NCI-H82 treated with DMSO at 0.1 percent for 48 hours (cell line): ENCODE measurements around the gene ST3GAL5.
"Not testable (repeated sequence)": the region's sequence is repeated elsewhere in the genome, so short reads cannot be mapped to it uniquely, and the experiment has no call there.

ENCODE experiments used
- DNase-seq: peaks from one replicate; lab custom pipeline; 2025; ENCODE audit not compliant: unreplicated experiment; lab: John Stamatoyannopoulos, UW

The ST3GAL5 gene

DNA sequence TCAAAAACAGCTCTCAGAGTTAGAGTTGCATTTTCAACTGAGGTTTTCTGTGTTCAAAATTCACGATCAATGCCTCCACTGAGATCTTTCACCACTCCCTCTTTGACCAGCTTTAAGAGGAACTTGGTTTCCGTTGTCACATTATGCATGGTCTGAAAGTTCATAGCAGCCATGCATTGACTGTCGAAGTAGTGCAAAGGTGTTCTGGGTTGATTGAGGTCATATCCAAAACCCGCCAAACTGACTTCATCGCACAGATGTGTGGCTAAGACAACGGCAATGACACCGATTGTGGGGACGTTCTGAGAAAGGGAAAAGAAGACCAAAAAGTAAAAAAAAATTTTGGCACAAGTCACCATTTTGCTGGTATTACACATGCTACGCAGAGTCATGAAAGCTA lies 48.7 kb downstream of the ST3GAL5 start:
- DNase-seq: no peak

DNA sequence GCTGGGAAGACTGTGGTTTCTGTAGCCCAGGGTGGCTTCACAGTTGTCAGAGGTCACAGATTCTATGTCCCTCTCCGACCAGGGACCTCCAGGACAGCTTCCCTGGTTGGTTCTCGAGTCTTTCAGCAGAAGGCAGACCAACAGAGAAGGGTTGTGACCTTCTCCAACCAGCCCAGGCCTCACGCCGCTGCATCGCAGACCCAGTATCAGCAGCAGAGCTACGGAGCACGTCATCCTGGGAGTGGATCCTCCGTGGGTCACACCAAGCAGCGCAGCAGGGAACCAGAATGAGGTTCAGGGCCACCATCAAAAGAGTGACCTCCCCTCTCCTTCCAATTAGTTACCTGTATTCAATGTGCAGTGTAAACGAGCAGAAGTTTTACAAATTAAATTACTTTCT lies 49.3 kb downstream of the ST3GAL5 start:
- no peak for DNase-seq

DNA sequence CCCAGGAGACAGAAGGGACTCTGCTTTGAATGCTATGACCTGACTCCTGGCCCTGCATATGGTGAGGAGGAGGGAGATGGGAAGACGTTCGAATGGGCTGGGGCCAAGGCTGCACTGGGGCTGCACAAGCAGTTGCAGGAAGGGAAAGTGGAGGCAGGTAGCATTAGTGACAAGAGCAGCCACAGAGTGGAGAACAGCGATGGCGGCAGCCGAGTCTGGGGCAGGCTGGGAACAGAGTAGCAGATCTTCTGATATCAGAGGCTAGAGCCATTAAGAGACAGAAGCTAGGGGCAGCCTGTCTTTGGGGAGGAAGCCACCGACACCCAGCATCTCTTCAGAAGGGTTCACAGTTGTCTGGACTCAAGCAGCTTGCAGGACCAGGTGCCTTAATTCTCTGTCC lies 50.1 kb downstream of the ST3GAL5 start:
- no peak for DNase-seq

DNA sequence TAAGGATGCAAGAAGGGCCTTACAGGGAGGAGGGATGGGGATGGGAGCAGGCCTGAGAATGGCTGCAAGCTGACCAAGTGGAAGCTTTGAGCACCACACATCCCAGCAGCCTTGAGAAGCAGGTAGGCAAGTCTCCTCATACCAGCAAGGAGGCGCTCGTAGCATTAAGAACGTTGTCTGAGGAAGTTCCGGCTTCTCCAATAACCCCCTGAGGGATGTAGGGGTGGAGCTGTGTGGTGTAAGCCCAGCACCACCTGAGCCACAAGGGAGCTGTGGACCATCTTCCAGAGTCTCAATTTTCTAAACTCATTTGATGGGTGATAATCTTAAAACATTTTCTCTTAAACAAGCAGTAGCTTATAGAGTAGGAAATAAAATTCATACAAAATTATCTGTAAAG lies 50.6 kb downstream of the ST3GAL5 start:
- no peak for DNase-seq

DNA sequence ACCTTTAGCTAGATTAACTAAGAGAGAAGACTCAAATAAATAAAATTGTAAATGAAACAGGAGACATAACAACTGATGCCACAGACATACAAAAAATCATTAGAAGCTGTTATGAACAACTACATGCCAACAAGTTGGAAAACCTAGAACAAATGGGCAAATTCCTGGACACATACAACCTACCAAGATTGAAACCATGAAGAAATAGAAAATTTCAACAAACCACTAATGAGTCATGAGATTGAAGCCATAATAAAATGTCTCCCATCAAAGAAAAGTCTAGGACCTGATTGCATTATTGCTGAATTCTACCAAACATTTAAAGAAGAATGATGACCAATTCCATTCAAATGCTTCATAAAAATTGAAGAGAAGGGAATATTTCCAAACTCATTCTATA lies 54.3 kb downstream of the ST3GAL5 start:
- DNase-seq: no peak

DNA sequence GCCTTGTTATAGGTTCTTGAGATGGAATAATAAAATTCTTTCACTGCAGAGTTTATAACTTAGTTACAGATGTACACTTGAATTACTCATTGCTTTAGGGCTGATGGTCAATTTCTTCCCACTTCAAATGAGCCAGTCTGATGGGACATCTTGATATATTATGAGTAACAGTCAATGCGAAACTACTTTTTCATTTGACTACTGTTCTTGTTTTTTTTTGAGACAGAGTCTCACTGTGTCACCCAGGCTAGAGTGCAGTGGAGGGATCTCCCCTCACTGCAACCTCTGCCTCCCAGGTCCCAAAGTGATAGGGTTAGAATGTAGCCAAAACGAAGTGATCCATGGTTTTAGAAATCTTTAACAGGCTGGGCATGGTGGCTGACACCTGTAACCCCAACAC lies 57.1 kb downstream of the ST3GAL5 start:
- DNase-seq: no peak

DNA sequence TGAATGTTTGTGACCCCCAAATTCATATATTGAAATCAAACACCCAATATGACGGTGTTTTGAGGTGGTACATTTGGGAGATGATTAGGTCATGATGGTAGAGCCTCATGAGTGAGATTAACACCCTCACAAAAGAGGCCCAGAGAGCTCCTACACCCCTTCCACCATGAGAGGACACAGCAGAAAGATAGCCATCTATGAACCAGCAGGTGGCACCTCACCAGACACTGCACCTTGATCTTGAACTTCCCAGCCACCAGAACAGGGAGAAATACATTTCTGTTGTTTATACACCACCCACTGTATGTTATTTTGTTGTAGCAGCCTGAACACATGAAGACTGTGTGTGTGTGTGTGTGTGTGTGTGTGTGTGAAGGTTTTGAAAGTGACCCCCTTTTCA lies 58.1 kb downstream of the ST3GAL5 start:
- no peak for DNase-seq

DNA sequence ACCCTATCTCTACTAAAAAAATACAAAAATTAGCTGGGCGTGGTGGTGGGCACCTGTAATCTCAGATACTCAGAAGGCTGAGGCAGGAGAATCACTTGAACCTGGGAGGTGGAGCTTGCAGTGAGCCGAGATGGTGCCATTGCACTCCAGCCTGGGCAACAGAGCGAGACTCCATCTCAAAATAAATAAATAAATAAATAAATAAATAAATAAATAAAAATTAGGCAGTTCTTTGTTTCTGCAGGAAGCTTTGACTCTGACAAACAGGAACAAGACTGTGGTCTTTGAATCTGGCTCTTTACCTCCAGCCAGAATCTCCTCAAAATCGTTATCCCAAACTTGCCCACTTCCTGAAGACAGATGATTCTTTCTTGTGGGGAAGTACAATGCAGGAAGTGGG lies 59.4 kb downstream of the ST3GAL5 start:
- DNase-seq: not testable (repeated sequence)

DNA sequence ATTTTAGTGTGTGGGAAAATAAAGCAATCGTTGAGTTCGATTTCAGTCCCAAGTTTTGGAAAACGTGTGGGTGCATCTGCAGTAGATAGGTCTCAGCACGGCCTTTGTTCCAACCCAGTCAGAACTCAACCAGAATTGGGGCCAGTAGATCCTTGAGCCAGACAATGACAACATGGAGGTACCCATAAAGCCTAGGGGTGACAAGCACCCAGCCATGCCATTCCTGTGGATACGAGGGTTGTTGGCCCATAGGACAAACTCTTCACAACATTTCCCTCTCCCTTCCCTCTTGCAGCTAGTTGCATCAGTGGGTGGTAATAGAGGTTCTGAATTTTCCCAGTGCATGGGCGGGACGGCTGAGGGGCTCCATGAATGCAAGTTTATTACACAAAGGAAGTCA lies 60.1 kb downstream of the ST3GAL5 start:
- DNase-seq: no peak

DNA sequence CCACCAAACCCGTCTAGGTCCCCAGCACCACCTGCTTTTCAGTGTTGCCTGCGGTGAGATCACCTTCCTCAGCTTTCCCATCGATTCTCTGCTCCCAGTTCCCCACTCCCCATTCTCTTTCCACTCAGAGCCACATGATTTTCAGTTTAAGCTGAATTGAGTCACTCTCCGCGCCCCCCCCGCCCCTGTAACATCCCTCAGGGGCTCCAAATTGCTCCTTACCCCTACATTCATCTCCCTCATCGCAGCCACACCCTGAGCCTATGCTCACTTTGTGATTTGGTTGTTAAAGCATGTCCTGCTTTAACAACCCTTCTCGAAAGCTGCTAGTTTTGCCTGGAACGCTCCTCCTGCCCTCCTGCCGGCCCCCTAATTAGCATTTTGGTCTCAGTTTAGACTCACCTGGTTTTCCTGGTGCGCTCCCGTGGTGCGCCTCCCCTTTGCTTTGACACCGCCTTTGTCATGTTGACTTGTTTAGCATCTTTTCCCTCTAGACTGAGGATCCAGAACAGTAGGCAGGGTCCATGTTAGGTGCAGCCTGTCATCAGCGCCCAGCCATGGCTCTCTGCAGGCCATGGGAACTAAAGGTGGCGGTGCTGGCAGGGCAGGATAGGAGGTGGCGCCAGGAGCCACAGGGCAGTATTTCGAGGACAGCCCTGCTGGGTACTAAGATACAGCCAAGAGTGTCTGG lies 60.8 kb downstream of the ST3GAL5 start:
- DNase-seq: no peak

DNA sequence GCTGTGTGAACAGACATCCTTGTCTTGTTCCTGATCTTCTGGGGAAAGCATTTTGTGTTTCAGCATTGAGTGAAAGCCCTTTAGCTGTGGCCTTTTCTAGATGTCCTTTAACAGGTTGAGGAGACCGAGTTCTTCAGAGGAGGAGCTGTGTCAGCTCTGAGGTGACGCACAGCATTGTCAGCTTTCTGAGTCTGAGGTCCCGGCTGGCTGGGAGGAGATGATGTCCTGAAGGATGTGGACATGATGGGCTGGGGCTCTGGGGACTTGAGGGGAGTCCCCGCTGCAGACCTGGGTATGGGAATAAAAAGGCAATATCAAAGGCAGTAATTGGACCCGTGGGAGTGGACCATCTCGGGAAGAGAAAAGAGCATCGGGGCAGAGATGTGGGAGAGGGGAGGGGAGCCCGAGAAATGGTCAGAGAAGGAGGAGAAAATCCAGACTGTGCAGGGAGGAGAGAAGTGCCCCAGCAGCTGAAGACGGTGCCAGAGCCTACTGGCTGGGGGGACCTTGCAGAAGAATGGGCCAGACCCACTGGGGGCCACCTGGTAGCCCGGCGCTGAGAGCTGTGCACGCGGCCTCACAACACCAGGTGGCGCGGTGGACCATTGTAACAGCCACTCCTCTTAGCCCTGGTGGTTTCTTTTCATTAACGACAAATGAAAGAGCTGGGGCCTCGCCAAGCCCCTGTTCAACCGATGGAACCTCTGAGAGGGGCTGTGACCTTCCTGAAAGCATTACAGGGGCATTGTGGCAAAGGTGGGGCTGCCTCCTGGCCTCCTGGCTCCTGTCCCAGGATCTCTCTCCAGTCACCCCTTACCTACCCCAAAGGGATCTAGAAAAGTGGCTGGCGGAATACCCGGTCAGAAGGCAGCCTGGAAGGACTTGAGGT lies 61.6 kb downstream of the ST3GAL5 start:
- DNase-seq: peak; percentile 40

DNA sequence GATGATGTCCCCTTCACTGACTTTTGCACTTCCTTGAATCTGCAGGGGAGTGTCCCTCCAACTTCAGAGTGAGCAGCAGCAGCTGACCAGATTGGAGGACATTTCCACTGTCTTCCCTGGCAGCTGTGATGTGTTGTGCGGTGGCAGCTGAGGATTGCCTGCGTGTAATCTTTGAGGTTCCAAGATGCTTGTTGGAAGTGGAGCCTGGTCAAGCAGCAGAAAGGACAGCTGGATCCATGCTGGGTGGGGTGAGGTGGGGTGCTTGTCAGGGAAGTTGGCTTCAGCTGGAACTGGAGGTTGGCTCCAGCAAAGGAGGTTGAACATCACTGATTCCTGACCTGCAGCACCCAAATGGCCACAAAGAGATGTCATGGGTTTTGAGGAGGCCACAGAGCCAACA lies 64.8 kb downstream of the ST3GAL5 start:
- no peak for DNase-seq

DNA sequence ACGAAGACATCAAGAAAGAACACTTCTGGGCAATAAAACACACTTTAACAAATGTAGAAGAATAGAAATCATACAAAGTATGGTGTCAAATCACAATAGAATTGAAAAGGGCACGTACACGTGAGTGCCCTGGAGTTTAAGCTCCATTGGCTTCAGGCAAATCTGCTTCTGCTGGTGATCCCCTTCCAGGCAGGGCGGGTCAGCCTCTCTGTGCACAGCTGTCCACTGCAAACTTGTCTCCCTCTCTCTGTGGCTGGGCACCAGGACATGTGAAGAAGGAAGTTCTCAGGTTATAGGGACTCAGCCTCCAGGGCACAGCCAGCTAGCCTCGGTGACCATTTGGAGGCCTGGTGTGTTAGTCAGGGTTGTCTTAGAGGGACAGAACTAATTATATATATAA lies 66.0 kb downstream of the ST3GAL5 start:
- no peak for DNase-seq

DNA sequence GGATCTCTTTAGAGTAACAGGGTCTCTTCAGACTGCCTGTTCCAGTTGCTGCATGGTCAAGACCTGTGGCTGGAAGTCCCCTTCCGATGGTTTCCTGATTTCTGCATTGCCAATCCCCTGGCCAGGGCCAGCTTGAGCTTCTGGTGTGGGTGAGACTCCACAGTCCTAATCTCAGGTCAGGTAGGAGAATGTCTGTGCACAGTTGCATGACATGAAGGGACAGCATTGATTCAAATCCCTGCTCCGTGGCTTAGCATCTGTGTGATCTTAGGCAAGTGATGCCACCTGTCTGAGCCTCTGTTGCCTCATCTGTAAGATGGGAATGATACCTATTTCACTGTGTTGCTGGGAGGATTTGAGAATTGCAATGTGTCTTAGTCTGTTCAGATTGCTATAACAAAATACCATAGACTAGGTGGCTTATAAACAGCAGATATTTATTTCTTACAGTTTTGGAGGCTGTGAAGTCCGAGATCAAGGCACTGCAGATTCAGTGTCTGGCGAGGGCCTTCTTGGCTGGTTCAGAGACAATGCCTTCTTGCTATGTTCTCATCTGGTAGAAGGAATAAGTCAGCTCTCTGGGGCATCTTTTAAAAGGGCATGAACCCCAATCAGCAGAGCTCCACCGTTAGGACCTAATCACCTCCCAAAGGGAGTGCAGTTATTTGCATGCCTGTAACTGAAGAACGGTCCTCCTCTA lies 68.8 kb downstream of the ST3GAL5 start:
- DNase-seq: no peak

DNA sequence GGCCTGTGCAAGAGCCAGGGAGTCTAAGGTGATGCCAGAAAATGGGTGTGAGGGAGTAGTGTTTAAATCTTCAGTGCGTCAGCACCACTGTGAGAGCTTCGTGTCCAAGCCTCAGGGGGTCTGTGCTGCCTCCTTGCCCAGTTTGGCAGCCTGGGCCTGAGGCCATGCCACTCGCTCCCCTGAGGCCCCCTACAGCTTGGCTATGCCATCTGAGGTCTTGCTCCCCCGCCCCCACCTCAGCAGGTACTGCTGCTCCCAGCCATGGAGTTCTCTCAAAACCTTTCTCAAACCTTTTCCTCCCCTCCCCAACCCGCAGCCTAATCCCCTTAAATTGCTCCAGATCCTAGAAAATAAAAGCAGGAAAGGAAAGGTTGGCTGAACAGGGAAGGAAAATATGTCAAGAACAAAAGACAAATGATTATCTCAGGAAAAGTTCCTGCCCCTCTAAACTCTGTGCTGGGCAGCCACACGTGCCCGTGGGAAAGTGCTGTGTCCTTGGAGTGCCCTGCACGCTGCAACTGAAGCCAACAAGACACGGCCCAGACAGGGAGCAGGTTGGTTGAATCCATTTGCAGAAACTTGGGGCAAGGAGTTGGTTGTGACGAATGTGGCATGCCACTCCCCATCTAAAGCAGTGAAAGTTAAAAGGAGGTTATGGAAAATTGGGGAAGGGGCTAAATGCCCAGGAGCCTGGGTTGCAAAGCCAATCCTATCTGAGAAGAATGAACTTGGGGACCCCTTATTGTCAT lies 73.8 kb downstream of the ST3GAL5 start:
- DNase-seq: no peak

DNA sequence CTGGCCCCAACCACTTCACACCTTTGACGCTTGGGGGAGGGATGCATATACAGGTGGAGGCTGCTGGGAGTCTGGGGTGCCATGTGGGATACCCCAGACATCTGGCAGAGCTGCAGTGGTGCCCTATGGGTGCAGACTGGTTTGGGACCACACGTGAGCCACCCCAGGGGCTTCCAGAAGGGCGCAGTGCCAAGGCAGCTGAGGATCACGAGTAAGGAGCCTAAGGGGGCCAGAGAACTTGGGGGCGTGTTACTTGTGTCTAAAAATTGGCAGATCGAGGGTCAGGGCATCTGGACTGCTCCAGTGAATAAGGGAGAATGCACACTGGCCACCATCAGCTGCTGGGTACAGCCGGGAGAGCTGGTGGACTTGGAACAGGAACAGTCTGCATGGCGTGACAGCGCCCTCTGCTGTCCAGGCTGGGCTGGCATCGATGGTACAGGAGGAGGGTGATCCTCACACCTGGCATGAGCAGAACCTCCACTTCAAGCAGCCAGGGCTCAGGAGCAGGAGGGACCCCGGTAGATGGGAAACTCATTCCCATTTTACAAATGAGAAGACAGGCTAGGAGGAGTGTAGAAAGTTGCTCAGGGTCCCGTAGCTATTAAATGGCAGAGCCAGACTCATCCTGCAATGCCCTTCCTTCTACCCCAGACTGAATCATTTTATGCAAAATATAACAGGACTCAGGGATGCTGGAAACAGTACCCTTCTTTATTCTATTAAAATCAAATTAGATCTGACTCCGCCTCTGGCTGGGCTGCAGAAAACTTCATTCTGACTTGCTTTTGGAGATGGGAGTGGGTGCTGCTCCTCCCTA lies 74.6 kb downstream of the ST3GAL5 start:
- peak; percentile 38 for DNase-seq

DNA sequence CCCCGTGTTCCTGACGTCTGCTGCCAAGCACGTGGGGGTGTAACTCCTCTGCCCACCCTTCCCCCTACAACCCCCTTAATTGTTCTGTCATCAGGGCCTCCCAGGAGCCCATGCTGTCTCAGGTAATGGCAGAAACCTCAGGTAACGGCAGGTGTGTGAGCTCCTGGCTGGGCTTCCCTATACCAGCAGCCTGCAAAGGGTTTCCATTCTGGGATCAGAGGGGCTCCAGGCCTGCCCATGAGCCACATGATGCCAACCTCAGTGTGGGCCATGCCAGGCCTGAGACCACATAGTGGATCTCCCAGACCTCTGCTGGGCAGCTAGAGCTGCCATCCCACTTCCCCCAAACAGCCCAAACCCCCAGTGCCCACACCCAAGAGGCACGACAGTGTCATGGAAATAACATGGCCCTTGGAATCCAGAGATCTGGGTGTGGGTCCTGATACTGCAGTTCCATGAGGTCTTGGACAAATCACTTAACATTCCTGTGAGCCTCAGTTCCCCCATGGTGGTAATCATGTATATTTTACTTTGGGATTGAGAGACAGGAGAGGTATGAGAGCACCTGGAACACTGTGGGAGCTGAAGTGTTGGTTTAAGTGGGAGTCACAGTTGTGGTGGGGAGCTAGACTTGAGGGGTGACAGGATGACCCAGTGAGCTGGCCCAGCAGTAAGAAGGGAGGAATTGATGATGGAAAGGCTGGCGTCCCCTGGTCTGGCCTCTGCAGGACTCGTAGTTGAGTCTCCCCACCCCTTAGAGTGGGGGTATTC lies 75.4 kb downstream of the ST3GAL5 start:
- no peak for DNase-seq

DNA sequence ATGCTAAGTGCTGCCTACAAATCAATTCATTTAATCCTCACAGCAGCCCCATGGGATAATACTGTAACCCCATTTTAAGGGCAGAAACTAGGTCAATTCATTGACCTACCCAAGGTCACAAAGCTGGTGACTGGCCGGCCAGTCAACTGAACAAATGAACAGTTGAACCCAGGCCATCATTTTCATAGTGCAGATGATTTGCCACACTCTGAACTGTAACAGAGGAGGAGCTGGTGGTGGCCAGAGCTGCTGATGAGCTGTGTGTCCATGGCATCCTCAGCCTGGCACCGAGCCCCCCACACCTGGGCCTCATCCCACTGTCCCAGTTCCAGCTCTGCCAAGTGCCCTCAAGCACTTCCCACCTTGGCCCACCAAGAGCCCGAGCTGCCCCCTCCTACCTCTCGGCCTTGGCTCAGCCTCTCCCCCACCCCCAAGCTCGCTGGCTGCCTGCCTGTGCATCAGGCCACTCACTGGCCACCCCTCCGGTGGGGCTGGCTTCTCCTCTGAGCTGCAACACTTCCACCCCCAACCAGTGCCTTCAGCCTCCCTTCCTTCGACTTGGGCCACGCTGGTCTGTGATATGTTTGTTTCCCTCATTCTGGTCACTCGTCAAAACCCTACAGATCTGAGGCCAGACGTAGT lies 76.6 kb downstream of the ST3GAL5 start:
- no peak for DNase-seq
